ENCODE results near the gene ATF3.

ATF3 gene

GRCh38 chr1:212613440-212614335, 5.1 kb downstream of the ATF3 start:
- no peak overlapping the region for H3K27ac ChIP-seq (ENCODE audit: low read depth, low read length, poor library complexity, severe bottlenecking)
- H3K36me3 ChIP-seq (ENCODE audit: insufficient read depth, low read length): no peaks in the 10 kb centered on the region
- H3K4me3 ChIP-seq (ENCODE audit: low read depth, low read length, poor library complexity, severe bottlenecking): no peak overlapping the region
- H3K9ac ChIP-seq (ENCODE audit: low read length): no peak overlapping the region
- H2AFZ ChIP-seq (ENCODE audit: low read length): no peak overlapping the region
- no peaks in the 10 kb centered on the region for H3K9me2 ChIP-seq (ENCODE audit: low read depth, low read length)
- H3K4me2 ChIP-seq (ENCODE audit: low read length): no peak overlapping the region
- H3K9me3 ChIP-seq (ENCODE audit: low read length): no peaks in the 10 kb centered on the region
- peaks cover 3% of the 10 kb centered on the region for H3K4me1 ChIP-seq (ENCODE audit: insufficient read depth, low read length, severe bottlenecking)
- H3K27me3 ChIP-seq (ENCODE audit: insufficient read depth, low read length): no peaks in the 10 kb centered on the region; the same call in 1 of the 2 replicates
- no peaks in the 10 kb centered on the region for H3K79me2 ChIP-seq (ENCODE audit: insufficient read depth, low read length)
- TF ChIP-seq EZH2 (IDR thresholded peaks at IDR 0.05; ENCODE audit: borderline replicate concordance, low read length) (no peak), CTCF (IDR thresholded peaks at IDR 0.05; ENCODE audit: low read length) (no peak)
- no peaks in the 10 kb centered on the region for H4K20me1 ChIP-seq (ENCODE audit: insufficient read depth, low read length)
- no peaks in the 10 kb centered on the region for H3F3A ChIP-seq (ENCODE audit: insufficient read depth, low read length)

GRCh38 chr1:212614453-212615200, 6.1 kb downstream of the ATF3 start:
- no peaks in the 10 kb centered on the region for H3K36me3 ChIP-seq (ENCODE audit: insufficient read depth, low read length)
- no peaks in the 10 kb centered on the region for H4K20me1 ChIP-seq (ENCODE audit: insufficient read depth, low read length)
- H3K9ac ChIP-seq (ENCODE audit: low read length): no peak overlapping the region
- no peaks in the 10 kb centered on the region for H3K4me1 ChIP-seq (ENCODE audit: insufficient read depth, low read length, severe bottlenecking)
- H2AFZ ChIP-seq (ENCODE audit: low read length): no peak overlapping the region
- H3K79me2 ChIP-seq (ENCODE audit: insufficient read depth, low read length): no peaks in the 10 kb centered on the region
- no peaks in the 10 kb centered on the region for H3F3A ChIP-seq (ENCODE audit: insufficient read depth, low read length)
- H3K9me2 ChIP-seq (ENCODE audit: low read depth, low read length): no peaks in the 10 kb centered on the region
- no peak overlapping the region for H3K27ac ChIP-seq (ENCODE audit: low read depth, low read length, poor library complexity, severe bottlenecking)
- no peak overlapping the region for H3K4me2 ChIP-seq (ENCODE audit: low read length)
- no peaks in the 10 kb centered on the region for H3K9me3 ChIP-seq (ENCODE audit: low read length)
- no peaks in the 10 kb centered on the region; the same call in 1 of the 2 replicates for H3K27me3 ChIP-seq (ENCODE audit: insufficient read depth, low read length)
- no peak overlapping the region for H3K4me3 ChIP-seq (ENCODE audit: low read depth, low read length, poor library complexity, severe bottlenecking)
- TF ChIP-seq EZH2 (IDR thresholded peaks at IDR 0.05; ENCODE audit: borderline replicate concordance, low read length) (no peak), CTCF (IDR thresholded peaks at IDR 0.05; ENCODE audit: low read length) (no peak)

GRCh38 chr1:212615201-212615470, 6.6 kb downstream of the ATF3 start:
- no peak for TF ChIP-seq CTCF (IDR thresholded peaks at IDR 0.05; ENCODE audit: low read length)
- no peak for TF ChIP-seq EZH2 (IDR thresholded peaks at IDR 0.05; ENCODE audit: borderline replicate concordance, low read length)
- Histone ChIP-seq H3K36me3 (ENCODE audit: insufficient read depth, low read length) (no peaks in the 10 kb centered on the region), H3K9ac (ENCODE audit: low read length) (no peak overlapping the region), H3K9me3 (ENCODE audit: low read length) (no peaks in the 10 kb centered on the region), H3K27me3 (ENCODE audit: insufficient read depth, low read length) (no peaks in the 10 kb centered on the region; the same call in 1 of the 2 replicates), H3K9me2 (ENCODE audit: low read depth, low read length) (no peaks in the 10 kb centered on the region), H3K4me1 (ENCODE audit: insufficient read depth, low read length, severe bottlenecking) (no peaks in the 10 kb centered on the region), H3F3A (ENCODE audit: insufficient read depth, low read length) (no peaks in the 10 kb centered on the region), H2AFZ (ENCODE audit: low read length) (no peak overlapping the region), H3K4me3 (ENCODE audit: low read depth, low read length, poor library complexity, severe bottlenecking) (no peak overlapping the region), H3K79me2 (ENCODE audit: insufficient read depth, low read length) (no peaks in the 10 kb centered on the region), H3K4me2 (ENCODE audit: low read length) (no peak overlapping the region), H4K20me1 (ENCODE audit: insufficient read depth, low read length) (no peaks in the 10 kb centered on the region), H3K27ac (ENCODE audit: low read depth, low read length, poor library complexity, severe bottlenecking) (no peak overlapping the region)

Measured in OCI-LY1 (cell line).